Choroid plexus epithelial cell (primary cell): ENCODE measurements around the gene BRDT.

Experiments used
- DNase-seq: peaks from one replicate; pipeline ENCODE4 v3.0.0-alpha.2; 2010; ENCODE audit warnings: low read depth
- H3K4me3 ChIP-seq: 2 replicates; pipeline ENCODE4 v1.5.1; 2011; ENCODE audit warnings: low read depth, mild to moderate bottlenecking, control low read depth, low read length, moderate library complexity
- CTCF ChIP-seq: conservative IDR thresholded peaks from 2 replicates; pipeline ENCODE4 v1.5.1; 2011; ENCODE audit warnings: low read depth, mild to moderate bottlenecking, control low read depth, inconsistent platforms, low read length, moderate library complexity

The BRDT gene

DNA sequence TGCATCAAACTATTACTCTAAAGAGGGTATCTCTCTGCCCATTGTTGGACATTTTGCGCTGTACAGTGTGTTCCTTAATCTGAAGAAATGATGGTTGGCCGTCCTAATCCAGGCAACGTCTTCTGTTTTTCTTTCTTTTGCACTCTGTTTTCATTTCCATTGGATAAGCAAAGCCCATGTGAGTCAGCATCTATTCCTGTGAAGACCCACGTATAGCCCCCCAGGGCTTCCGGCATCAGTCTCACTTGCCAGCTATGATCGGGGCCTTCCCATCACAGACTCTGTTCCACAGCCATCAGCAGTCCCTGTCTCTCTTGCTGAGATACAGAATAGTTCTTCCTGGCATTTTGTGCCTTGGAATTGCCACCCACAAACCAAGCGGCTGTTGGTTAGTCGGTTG, 29.2 kb upstream of the BRDT start:
- DNase-seq = no peak
- TF ChIP-seq CTCF = no peak
- H3K4me3 ChIP-seq = no peak overlapping the region

DNA sequence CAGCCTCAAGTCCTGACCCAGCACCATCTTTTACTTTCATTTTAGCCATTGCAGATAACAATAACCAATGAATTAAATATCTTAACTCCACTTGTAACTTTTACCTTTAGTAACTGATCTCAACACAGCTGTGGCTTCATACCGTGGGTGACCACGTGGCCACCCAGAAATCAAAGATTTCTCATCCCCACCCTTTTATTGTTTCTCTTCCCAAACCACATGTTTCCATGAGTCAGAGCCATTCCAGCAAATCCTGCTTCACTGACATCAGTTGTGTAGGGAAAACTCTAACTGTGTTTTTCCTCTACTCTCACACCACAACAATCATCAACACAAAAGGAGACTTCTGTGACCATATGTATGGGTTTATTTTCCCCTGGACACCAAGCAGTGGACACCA, 25.1 kb upstream of the BRDT start:
- H3K4me3 ChIP-seq = no peak overlapping the region
- TF ChIP-seq CTCF = no peak
- peak; percentile 36 for DNase-seq

DNA sequence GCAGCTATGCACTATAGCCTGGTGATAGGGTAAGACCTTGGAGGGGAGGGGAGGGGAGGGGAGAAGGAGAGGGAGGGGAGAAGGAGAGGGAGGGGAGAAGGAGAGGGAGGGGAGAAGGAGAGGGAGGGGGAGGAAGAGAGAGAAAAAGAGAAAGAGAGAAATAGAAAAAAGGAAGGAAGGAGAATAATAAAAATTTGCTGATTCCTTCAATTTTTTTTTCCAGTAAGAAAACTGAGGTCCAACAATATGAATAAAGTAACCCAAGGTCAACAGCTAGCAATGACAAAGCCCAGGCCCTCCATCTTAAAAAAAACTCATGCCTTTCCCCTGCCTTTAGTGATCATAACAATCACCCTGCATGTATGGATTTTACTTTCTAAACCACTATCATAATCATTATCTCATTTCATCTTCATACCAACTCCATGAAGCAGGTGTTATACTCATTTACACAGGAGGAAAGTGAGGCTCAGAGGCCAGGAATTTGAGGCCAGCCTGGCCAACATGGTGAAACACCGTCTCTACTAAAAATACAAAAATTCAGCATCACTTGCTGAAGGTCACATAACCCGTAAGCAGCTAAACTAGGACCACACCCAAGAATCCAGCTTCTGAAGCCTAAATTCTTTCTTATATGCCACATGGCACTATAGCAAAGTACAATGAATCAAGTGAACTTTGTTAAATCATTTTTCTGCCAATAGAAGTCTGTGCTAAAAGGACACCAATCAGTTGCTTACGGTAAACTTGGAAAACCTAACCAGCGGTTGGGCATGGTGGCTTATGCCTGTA, 23.4 kb upstream of the BRDT start:
- no peak overlapping the region for H3K4me3 ChIP-seq
- TF ChIP-seq CTCF = no peak
- no peak for DNase-seq

- no peak for TF ChIP-seq CTCF
- no peak overlapping the region for H3K4me3 ChIP-seq
- DNase-seq = no peak
These were observed 21.2 kb upstream of the BRDT start for GRCh38 chr1:91928026-91928425.

DNA sequence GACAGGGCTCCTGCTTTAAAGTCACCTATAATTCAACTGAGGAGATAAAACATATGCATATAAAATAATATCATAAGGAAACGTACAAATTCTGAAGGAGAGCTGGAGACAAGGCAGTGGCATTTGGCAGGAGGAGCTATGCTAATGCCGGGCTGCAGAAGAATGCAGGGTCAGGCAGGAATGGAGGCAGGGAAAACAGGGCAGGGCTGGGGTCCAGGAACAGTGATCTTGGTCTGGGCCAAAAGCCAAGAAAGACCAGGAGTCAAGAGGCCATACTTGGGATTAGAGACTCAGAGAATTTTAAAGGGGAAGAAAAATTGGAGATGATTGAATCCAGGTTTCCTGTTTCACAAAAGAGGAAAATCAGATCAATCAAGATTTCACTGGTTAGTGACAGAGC, 20.0 kb upstream of the BRDT start:
- H3K4me3 ChIP-seq = no peak overlapping the region
- peak; percentile 60 for DNase-seq
- TF ChIP-seq CTCF = no peak

DNA sequence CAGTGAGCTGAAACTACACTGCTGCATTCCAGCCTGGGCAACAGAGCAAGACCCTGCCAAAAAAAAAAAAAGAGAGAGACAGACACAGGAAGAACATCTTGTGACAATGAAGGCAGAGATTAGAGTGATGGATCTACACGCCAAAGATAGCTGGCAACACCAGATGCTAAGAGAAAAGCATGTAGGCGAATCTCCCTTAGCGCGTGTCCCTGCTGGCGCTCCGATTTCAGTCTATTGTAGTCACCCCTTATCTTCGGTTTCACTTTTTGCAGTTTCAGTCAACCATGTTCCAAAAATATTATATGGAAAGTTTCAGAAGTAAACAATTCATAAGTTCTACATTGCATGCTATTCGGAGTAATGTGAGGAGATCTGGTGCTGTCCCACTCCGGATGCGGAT, 11.6 kb upstream of the BRDT start:
- no peak overlapping the region for H3K4me3 ChIP-seq
- TF ChIP-seq CTCF = no peak
- DNase-seq = no peak

- H3K4me3 ChIP-seq = no peak overlapping the region
- no peak for TF ChIP-seq CTCF
- DNase-seq = no peak
These were observed 8.7 kb upstream of the BRDT start for GRCh38 chr1:91940496-91940895.
